Colonic mucosa (tissue), 4 donors: ENCODE data around the gene ITFG1. TPM values are rescaled to one million over a fixed set of nuclear protein-coding genes. Genes with fewer than 3 reads are reported as not detected.

ENCODE experiments used
- DNase-seq: peaks from one replicate; pipeline ENCODE4 v3.0.0-alpha.2; 2020
- H3K27ac ChIP-seq: fragments of 200-600 bp; one replicate; pipeline ENCODE4 v1.8.0; 2021
- H3K27me3 ChIP-seq: fragments of 200-600 bp; one replicate; pipeline ENCODE4 v1.8.0; 2021
- H3K36me3 ChIP-seq: fragments of 200-600 bp; one replicate; pipeline ENCODE4 v1.8.0; 2021
- H3K4me1 ChIP-seq: fragments of 200-600 bp; one replicate; pipeline ENCODE4 v1.8.0; 2021; ENCODE audit warnings: mild to moderate bottlenecking
- H3K4me3 ChIP-seq: fragments of 200-600 bp; one replicate; pipeline ENCODE4 v1.8.0; 2021
- H3K9ac ChIP-seq, 2 donors: one replicate each; pipeline ENCODE4 v1.7.0; 2013; ENCODE audit warnings: control low read depth in 2 of 2, low read depth in 2 of 2, low read length in 2 of 2
- H3K9me3 ChIP-seq: fragments of 200-600 bp; one replicate; pipeline ENCODE4 v1.8.0; 2021
- intact Hi-C: fragments of 100-400 bp; cut with DNase I; formaldehyde crosslinking; loops from one replicate; pipeline ENCODE4 v1.14.1; 2022
- total RNA-seq, 2 donors: library from RNA; stranded (reverse); fragmentation: NEBNext Ultra II Directional in 1 of 2; extraction: Animal tissue kit (Norgen Biotek cat#: 25700) in 1 of 2; gene quantifications; one replicate each; pipeline ENCODE4 v1.2.1, GENCODE V29; 2021
- TF ChIP-seq, protein P1 (sequence below): fragments of 200-600 bp; IDR thresholded peaks from one replicate; pipeline ENCODE4 v1.8.0; 2022; ENCODE audit warnings: antibody characterized with exemption, mild to moderate bottlenecking
- donor health status: healthy.
- donor health status: DM: no; HTN: no; CAD: no.
- donor health status: DM: no; HTN: no; CAD: no.

ITFG1 gene
- total RNA-seq, 2 donors from 2014 or later: 45.9 to 92.0 TPM

DNA sequence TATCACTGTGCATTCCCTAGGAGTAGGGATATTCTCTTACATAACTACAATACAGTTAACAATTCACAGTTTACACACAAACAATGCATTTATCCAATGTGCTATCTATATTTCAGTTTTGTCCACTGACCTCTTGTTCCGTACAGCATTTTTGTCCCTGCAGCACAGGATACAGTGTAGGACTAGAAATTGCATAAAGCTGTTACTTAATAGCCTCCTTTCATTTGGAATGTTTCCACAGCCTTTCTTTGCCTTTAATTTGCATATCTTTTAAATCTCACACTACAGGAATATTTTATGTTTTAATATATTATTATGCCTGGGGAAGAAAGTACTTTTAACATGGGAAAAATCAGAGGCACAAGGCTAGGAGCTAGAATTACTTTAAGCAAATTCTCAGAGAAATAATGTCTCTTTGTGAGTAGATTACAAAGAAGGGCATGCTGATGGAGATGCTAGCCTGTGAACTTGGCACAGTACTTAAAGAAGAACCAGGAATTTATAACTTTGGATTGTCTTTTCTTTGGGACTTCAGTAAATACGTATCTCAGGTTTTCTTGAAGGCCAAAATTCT lies 144.3 kb downstream of the ITFG1 start:
- no peak overlapping the region for H3K9ac ChIP-seq
- H3K9me3 ChIP-seq: no peaks in the 10 kb centered on the region
- no peak overlapping the region for H3K27ac ChIP-seq
- no peaks in the 10 kb centered on the region for H3K36me3 ChIP-seq
- no peaks in the 10 kb centered on the region for H3K27me3 ChIP-seq
- no peak for DNase-seq
- H3K4me3 ChIP-seq: no peak overlapping the region
- intact Hi-C loops: no loop called here
- no peaks in the 10 kb centered on the region for H3K4me1 ChIP-seq
- TF ChIP-seq, protein P1, sequence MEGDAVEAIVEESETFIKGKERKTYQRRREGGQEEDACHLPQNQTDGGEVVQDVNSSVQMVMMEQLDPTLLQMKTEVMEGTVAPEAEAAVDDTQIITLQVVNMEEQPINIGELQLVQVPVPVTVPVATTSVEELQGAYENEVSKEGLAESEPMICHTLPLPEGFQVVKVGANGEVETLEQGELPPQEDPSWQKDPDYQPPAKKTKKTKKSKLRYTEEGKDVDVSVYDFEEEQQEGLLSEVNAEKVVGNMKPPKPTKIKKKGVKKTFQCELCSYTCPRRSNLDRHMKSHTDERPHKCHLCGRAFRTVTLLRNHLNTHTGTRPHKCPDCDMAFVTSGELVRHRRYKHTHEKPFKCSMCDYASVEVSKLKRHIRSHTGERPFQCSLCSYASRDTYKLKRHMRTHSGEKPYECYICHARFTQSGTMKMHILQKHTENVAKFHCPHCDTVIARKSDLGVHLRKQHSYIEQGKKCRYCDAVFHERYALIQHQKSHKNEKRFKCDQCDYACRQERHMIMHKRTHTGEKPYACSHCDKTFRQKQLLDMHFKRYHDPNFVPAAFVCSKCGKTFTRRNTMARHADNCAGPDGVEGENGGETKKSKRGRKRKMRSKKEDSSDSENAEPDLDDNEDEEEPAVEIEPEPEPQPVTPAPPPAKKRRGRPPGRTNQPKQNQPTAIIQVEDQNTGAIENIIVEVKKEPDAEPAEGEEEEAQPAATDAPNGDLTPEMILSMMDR: no peak

- Histone ChIP-seq H3K9me3 (no peaks in the 10 kb centered on the region), H3K27me3 (no peaks in the 10 kb centered on the region), H3K27ac (no peak overlapping the region), H3K9ac (no peak overlapping the region), H3K4me1 (no peaks in the 10 kb centered on the region), H3K36me3 (no peaks in the 10 kb centered on the region), H3K4me3 (no peak overlapping the region)
- intact Hi-C loops: no loop called here
- TF ChIP-seq, protein P1: no peak
- no peak for DNase-seq
Measured at GRCh38 chr16:47311738-47312505, 148.9 kb downstream of the ITFG1 start.

GRCh38 chr16:47310792-47311211 lies 150.1 kb downstream of the ITFG1 start:
- intact Hi-C loops: no loop called here
- Histone ChIP-seq H3K27me3 (no peaks in the 10 kb centered on the region), H3K4me1 (no peaks in the 10 kb centered on the region)

DNA sequence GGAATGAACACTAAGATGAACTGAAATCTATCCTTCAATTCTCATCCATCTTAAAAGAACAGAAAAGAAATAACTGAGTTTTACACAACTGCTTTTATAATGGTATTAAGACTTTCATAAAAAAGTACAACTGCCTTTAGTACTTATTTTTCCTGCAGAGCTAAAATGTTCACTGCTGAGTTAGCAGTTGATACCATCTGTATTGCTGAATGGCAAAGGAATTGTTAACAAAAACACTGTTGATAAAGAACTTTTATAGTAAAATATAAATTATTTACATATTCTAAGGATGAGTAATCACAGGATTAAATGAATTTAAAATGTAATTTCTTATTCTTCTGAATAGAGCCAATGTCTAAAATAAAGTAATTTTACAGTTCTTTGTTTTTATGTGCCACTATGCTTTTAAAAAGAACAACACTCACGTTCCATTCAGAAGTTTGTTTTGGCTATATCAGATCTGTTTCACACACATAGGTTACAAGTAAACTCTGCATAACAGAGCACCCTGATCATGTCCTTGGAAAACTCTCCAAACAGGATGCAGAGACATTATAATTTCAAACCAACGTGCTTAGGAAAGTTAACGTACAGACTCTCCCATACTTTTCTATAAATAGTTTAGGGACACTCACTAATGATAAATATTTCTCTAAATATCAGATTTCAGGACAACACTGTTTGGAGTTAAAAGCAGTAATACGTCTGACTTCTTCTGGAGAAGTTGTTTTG lies 151.1 kb downstream of the ITFG1 start:
- TF ChIP-seq, protein P1: no peak
- no peak for DNase-seq
- no peaks in the 10 kb centered on the region for H3K27me3 ChIP-seq
- H3K9me3 ChIP-seq: no peaks in the 10 kb centered on the region
- H3K9ac ChIP-seq: no peak overlapping the region
- H3K4me3 ChIP-seq: no peak overlapping the region
- no peaks in the 10 kb centered on the region for H3K36me3 ChIP-seq
- H3K27ac ChIP-seq: no peak overlapping the region
- intact Hi-C loops: no loop called here
- H3K4me1 ChIP-seq: no peaks in the 10 kb centered on the region

More at GRCh38 chr16:47310792-47311211, 150.1 kb downstream of the ITFG1 start:
- Histone ChIP-seq H3K4me3 (no peak overlapping the region), H3K9me3 (no peaks in the 10 kb centered on the region), H3K27ac (no peak overlapping the region), H3K9ac (no peak overlapping the region), H3K36me3 (no peaks in the 10 kb centered on the region)
- no peak for DNase-seq
- TF ChIP-seq, protein P1: no peak

DNA sequence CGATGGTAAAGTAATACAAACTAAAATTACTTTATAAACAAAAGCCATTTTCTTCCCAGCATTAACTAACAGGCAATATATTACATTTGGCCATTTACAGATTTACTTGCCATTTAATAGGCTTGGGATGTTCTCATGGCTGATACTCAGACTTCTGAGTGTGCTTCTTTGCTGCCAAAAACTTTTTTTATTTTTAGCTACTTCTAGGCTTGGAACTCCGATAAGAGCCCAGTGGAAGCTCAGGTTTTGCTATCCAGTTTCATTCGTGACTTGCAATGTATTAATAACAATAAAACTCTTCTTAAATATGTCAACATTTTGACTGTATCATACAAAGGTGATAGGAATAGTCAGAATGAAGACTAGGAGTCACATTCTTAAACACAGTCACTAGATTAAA lies 152.3 kb downstream of the ITFG1 start:
- TF ChIP-seq, protein P1: no peak
- Histone ChIP-seq H3K9ac (no peak overlapping the region), H3K4me1 (no peaks in the 10 kb centered on the region), H3K27ac (no peak overlapping the region), H3K27me3 (no peaks in the 10 kb centered on the region), H3K9me3 (no peaks in the 10 kb centered on the region), H3K36me3 (no peaks in the 10 kb centered on the region), H3K4me3 (no peak overlapping the region)
- DNase-seq: no peak
- intact Hi-C loops: no loop called here
